ES-I3 (cell line): Measurements from ENCODE around the gene GP1BA.

Experiments used
- H3K36me3 ChIP-seq: 2 replicates; pipeline ENCODE4 v1.6.1; 2013; ENCODE audit warnings: mild to moderate bottlenecking, low read length, control low read depth, moderate library complexity; ENCODE audit not compliant: insufficient read depth
- H3K4me1 ChIP-seq: 2 replicates; pipeline ENCODE4 v1.6.1; 2013; ENCODE audit warnings: mild to moderate bottlenecking, control low read depth, low read length; ENCODE audit not compliant: insufficient read depth
- H3K9ac ChIP-seq: 2 replicates; pipeline ENCODE4 v1.6.1; 2013; ENCODE audit warnings: low read depth, mild to moderate bottlenecking, low read length, moderate library complexity
- H3K9me3 ChIP-seq: 2 replicates; pipeline ENCODE4 v1.6.1; 2013; ENCODE audit warnings: mild to moderate bottlenecking, low read length, moderate library complexity; ENCODE audit not compliant: control insufficient read depth, insufficient read depth

The GP1BA gene

GRCh38 chr17:4947411-4948165, 15.5 kb downstream of the GP1BA start:
- peak overlapping the region; percentile 76 for H3K9ac ChIP-seq
- peaks cover 25% of the 10 kb centered on the region for H3K4me1 ChIP-seq
- no peaks in the 10 kb centered on the region for H3K9me3 ChIP-seq
- H3K36me3 ChIP-seq, result peaks cover 9% of the 10 kb centered on the region

GRCh38 chr17:4948166-4948930, 16.3 kb downstream of the GP1BA start, which contains the start of gene PFN1:
PFN1 (minus strand) TSS chr17:4948530; CDS start chr17:4948394, 136 bp downstream.
- Histone ChIP-seq H3K9ac (peak within 1 kb of the TSS; percentile 76), H3K4me1 (peaks cover 25% of the 10 kb centered on the region), H3K9me3 (no peaks in the 10 kb centered on the region), H3K36me3 (peaks cover 9% of the 10 kb centered on the region)

- Histone ChIP-seq H3K9ac (peak overlapping the region; percentile 76), H3K9me3 (no peaks in the 10 kb centered on the region), H3K36me3 (peaks cover 9% of the 10 kb centered on the region), H3K4me1 (peaks cover 25% of the 10 kb centered on the region)
Measured at GRCh38 chr17:4948931-4949320, 16.8 kb downstream of the GP1BA start.

- peak overlapping the region; percentile 76 for H3K9ac ChIP-seq
- no peaks in the 10 kb centered on the region for H3K9me3 ChIP-seq
- H3K36me3 ChIP-seq, result peaks cover 9% of the 10 kb centered on the region
- H3K4me1 ChIP-seq, result peaks cover 22% of the 10 kb centered on the region
Measured at GRCh38 chr17:4949321-4950074, 17.4 kb downstream of the GP1BA start.

- Histone ChIP-seq H3K4me1 (peaks cover 16% of the 10 kb centered on the region), H3K9me3 (no peaks in the 10 kb centered on the region), H3K9ac (peak overlapping the region; percentile 81), H3K36me3 (peaks cover 9% of the 10 kb centered on the region)
Measured at GRCh38 chr17:4950075-4950745, 18.1 kb downstream of the GP1BA start.

GRCh38 chr17:4950746-4951204, 18.7 kb downstream of the GP1BA start, which contains the start of gene ENO3:
ENO3 (plus strand) TSS chr17:4951119; CDS start chr17:4951830, 711 bp downstream.
- Histone ChIP-seq H3K9ac (peak within 1 kb of the TSS; percentile 81), H3K9me3 (no peaks in the 10 kb centered on the region), H3K36me3 (peaks cover 9% of the 10 kb centered on the region), H3K4me1 (peaks cover 11% of the 10 kb centered on the region)

- Histone ChIP-seq H3K9me3 (no peaks in the 10 kb centered on the region), H3K4me1 (peaks cover 5% of the 10 kb centered on the region; the same call in 1 of the 2 replicates), H3K36me3 (peaks cover 3% of the 10 kb centered on the region), H3K9ac (peak overlapping the region; percentile 81; the same call in 1 of the 2 replicates)
Measured at GRCh38 chr17:4951486-4951885, 19.4 kb downstream of the GP1BA start.

- no peaks in the 10 kb centered on the region for H3K36me3 ChIP-seq
- no peak overlapping the region for H3K9ac ChIP-seq
- H3K4me1 ChIP-seq, result peaks cover 5% of the 10 kb centered on the region; the same call in 1 of the 2 replicates
- H3K9me3 ChIP-seq, result no peaks in the 10 kb centered on the region
Measured at GRCh38 chr17:4953451-4953961, 21.4 kb downstream of the GP1BA start.

- no peak overlapping the region for H3K9ac ChIP-seq
- H3K9me3 ChIP-seq, result no peaks in the 10 kb centered on the region
- no peaks in the 10 kb centered on the region for H3K36me3 ChIP-seq
- peaks cover 5% of the 10 kb centered on the region; the same call in 1 of the 2 replicates for H3K4me1 ChIP-seq
Measured at GRCh38 chr17:4955091-4955490, 23.0 kb downstream of the GP1BA start.

- H3K9ac ChIP-seq, result no peak overlapping the region
- peaks cover 4% of the 10 kb centered on the region; the same call in 1 of the 2 replicates for H3K4me1 ChIP-seq
- H3K36me3 ChIP-seq, result no peaks in the 10 kb centered on the region
- H3K9me3 ChIP-seq, result no peaks in the 10 kb centered on the region
Measured at GRCh38 chr17:4956493-4957061, 24.5 kb downstream of the GP1BA start.

GRCh38 chr17:4958102-4958501, 26.0 kb downstream of the GP1BA start:
- H3K9me3 ChIP-seq, result no peaks in the 10 kb centered on the region
- H3K4me1 ChIP-seq, result no peaks in the 10 kb centered on the region; the same call in 1 of the 2 replicates
- H3K36me3 ChIP-seq, result no peaks in the 10 kb centered on the region; the same call in 1 of the 2 replicates
- no peak overlapping the region for H3K9ac ChIP-seq

GRCh38 chr17:4959261-4959965, 27.3 kb downstream of the GP1BA start:
- Histone ChIP-seq H3K9ac (no peak overlapping the region), H3K4me1 (no peaks in the 10 kb centered on the region; the same call in 1 of the 2 replicates), H3K9me3 (no peaks in the 10 kb centered on the region), H3K36me3 (no peaks in the 10 kb centered on the region; the same call in 1 of the 2 replicates)
